IPS-18a (cell line): ENCODE data around the gene KLK12.

Experiments
- H3K27ac ChIP-seq: one replicate; pipeline ENCODE4 v1.5.1; 2013; ENCODE audit warnings: low read length
- H3K27me3 ChIP-seq: one replicate; pipeline ENCODE4 v1.6.1; 2013; ENCODE audit warnings: mild to moderate bottlenecking, low read length; ENCODE audit not compliant: control insufficient read depth, insufficient read depth
- H3K36me3 ChIP-seq: one replicate; pipeline ENCODE4 v1.6.1; 2013; ENCODE audit warnings: low read depth, low read length; ENCODE audit not compliant: control insufficient read depth
- H3K4me1 ChIP-seq: one replicate; pipeline ENCODE4 v1.6.1; 2013; ENCODE audit warnings: low read depth, low read length; ENCODE audit not compliant: control insufficient read depth
- H3K4me3 ChIP-seq: one replicate; pipeline ENCODE4 v1.5.1; 2013; ENCODE audit warnings: low read length
- H3K9ac ChIP-seq: one replicate; pipeline ENCODE4 v1.6.1; 2013; ENCODE audit warnings: mild to moderate bottlenecking, low read length, moderate library complexity
- H3K9me3 ChIP-seq: one replicate; pipeline ENCODE4 v1.6.1; 2013; ENCODE audit warnings: low read depth, low read length; ENCODE audit not compliant: control insufficient read depth

The KLK12 gene

DNA sequence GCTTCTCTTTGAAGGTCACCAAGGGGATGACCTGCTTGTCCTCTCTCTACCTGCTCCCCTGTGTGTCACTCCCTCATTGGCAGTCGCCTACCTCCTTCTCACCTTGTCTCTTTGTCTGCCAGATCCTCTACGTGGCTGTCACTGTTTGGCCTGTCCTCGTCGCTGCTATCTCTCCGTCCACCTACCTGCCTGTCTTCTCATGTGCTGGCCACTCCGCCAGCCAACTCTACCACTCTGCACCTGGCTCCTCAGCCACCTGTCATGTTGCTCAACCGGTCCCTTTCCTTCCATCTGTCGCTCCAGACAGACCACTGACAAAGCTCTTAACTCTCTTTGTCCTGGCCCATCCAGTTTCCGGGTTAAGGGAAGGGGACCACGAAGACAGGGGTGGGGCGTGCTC, at the start of gene KLK12:
KLK12 (minus strand) TSS at position 299 of the 400 bp plus-strand sequence. CDS start 381 bp downstream, outside the sequence.
- Histone ChIP-seq H3K4me3 (no peak within 1 kb of the TSS), H3K36me3 (no peaks in the 10 kb centered on the region), H3K27ac (no peak within 1 kb of the TSS)

GRCh38 chr19:51084505-51084904, 49.7 kb upstream of the KLK12 start:
- H3K4me1 ChIP-seq: no peaks in the 10 kb centered on the region

More for the DNA sequence above, at the start of gene KLK12:
- Histone ChIP-seq H3K9ac (no peak within 1 kb of the TSS), H3K27me3 (no peaks in the 10 kb centered on the region), H3K4me1 (no peaks in the 10 kb centered on the region), H3K9me3 (no peaks in the 10 kb centered on the region)

GRCh38 chr19:51083783-51084182, 49.0 kb upstream of the KLK12 start:
- Histone ChIP-seq H3K4me1 (no peaks in the 10 kb centered on the region), H3K4me3 (no peak overlapping the region), H3K9ac (no peak overlapping the region), H3K27me3 (no peaks in the 10 kb centered on the region), H3K36me3 (no peaks in the 10 kb centered on the region), H3K27ac (no peak overlapping the region), H3K9me3 (no peaks in the 10 kb centered on the region)

More at GRCh38 chr19:51084505-51084904, 49.7 kb upstream of the KLK12 start:
- Histone ChIP-seq H3K27me3 (no peaks in the 10 kb centered on the region), H3K9me3 (no peaks in the 10 kb centered on the region), H3K36me3 (no peaks in the 10 kb centered on the region), H3K27ac (no peak overlapping the region), H3K4me3 (no peak overlapping the region), H3K9ac (no peak overlapping the region)

DNA sequence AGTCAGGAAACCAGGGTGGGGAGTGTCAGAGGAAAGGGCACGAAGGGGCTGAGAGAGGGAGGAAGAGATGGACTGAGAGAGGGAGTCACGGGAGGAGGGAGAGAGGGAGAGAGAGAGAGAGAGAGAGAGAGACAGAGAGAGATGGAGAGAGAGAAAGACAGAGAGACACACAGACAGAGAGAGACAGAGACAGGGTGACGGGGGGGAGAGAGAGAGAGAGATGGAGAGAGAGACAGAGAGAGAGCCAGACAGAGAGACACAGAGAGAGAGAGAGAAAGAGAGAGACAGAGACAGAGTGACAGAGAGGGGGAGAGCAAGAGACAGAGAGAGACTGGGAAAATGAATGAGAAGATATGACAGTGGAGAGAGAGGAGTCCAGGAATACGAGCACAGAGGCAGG, 48.4 kb upstream of the KLK12 start:
- Histone ChIP-seq H3K27ac (no peak overlapping the region), H3K27me3 (no peaks in the 10 kb centered on the region), H3K4me3 (no peak overlapping the region), H3K36me3 (no peaks in the 10 kb centered on the region), H3K9me3 (no peaks in the 10 kb centered on the region), H3K4me1 (no peaks in the 10 kb centered on the region), H3K9ac (no peak overlapping the region)

DNA sequence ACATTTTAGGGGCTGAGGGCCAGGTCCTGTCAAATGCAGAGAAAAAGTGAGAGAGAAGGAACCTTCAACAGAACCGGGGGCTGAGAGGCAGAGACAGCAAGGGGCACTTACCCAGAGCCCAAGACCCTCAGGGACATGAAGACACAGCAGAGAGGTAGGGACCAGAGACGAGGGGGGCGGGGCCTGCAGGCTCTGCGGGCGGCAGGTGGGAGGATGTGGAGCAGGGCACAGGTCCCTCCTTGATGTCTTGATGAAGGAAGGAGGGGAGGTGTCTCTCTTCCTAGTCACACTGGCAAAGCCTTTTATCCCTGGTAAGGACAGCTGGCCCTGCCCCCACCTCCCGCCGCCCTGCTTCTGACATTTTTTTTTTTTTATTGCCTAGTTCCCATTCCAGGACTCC, 47.8 kb upstream of the KLK12 start, which contains the start of gene KLK14:
KLK14 (minus strand) TSS at position 277 of the 400 bp plus-strand sequence; CDS start at position 4, 273 bp downstream.
- H3K9ac ChIP-seq: no peak within 1 kb of the TSS
- no peak within 1 kb of the TSS for H3K4me3 ChIP-seq
- no peaks in the 10 kb centered on the region for H3K27me3 ChIP-seq
- H3K36me3 ChIP-seq: no peaks in the 10 kb centered on the region
- H3K9me3 ChIP-seq: no peaks in the 10 kb centered on the region
- no peaks in the 10 kb centered on the region for H3K4me1 ChIP-seq
- no peak within 1 kb of the TSS for H3K27ac ChIP-seq

- peaks cover 4% of the 10 kb centered on the region for H3K4me1 ChIP-seq
- no peaks in the 10 kb centered on the region for H3K27me3 ChIP-seq
- no peak overlapping the region for H3K27ac ChIP-seq
- H3K4me3 ChIP-seq: no peak overlapping the region
- no peaks in the 10 kb centered on the region for H3K9me3 ChIP-seq
- no peak overlapping the region for H3K9ac ChIP-seq
- H3K36me3 ChIP-seq: no peaks in the 10 kb centered on the region
These were observed 46.7 kb upstream of the KLK12 start for GRCh38 chr19:51081476-51081875.

DNA sequence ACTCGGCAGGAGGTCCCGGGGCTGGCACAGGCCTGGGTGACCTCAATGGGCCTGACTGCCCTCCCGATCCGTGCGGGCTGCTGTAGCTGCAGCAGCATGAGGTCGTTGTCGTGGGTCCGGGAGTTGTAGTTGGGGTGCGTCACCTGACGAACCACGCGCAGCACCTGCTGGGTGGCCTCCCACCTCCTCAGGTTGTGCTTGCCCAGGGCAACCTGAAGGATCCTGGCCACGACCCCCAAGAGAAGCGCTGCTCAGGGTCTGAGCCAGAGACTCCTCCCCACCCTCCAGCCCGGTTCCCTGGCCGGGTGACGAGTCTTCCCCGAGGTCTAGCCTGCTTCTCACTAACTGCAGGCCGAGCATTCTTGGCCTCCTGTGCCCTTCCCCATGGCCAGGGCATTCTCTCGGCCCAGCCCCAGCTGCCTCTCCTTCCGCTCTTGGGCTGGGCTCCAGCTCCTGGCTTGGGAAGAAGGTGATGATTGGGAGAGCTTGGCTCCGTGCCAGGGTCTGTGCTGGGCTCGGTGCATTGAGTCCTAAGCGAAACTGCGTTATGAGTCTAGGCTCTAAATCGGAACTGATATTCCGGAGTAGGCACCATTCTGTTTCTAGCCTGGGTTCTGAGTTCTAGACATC, 44.8 kb upstream of the KLK12 start:
- H3K4me3 ChIP-seq: no peak overlapping the region
- H3K9ac ChIP-seq: no peak overlapping the region
- H3K4me1 ChIP-seq: peaks cover 9% of the 10 kb centered on the region
- H3K27me3 ChIP-seq: no peaks in the 10 kb centered on the region
- H3K27ac ChIP-seq: no peak overlapping the region
- no peaks in the 10 kb centered on the region for H3K36me3 ChIP-seq
- no peaks in the 10 kb centered on the region for H3K9me3 ChIP-seq

DNA sequence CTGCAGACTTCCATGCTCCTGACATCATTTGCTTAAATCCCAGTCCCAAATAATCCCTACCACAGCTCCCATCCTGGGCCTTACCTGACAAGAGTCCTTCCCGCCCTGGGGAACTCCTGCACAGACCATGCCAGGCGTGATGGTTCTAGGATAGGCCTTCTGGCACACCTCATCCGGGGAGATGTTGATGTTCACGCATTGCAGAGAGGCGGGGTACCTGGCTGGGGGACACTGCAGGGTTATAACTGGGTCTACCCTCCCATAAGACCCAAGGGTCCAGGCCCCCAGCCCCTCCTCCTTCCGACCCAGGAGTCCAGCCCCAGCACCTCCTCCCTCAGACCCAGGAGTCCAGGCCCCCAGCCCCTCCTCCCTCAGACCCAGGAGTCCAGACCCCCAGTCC, 43.9 kb upstream of the KLK12 start:
- Histone ChIP-seq H3K27me3 (no peaks in the 10 kb centered on the region), H3K9me3 (no peaks in the 10 kb centered on the region), H3K4me3 (no peak overlapping the region)

GRCh38 chr19:51078104-51078503, 43.3 kb upstream of the KLK12 start:
- H3K9me3 ChIP-seq: no peaks in the 10 kb centered on the region
- H3K27me3 ChIP-seq: no peaks in the 10 kb centered on the region
- H3K4me3 ChIP-seq: no peak overlapping the region
- H3K27ac ChIP-seq: no peak overlapping the region
- peaks cover 9% of the 10 kb centered on the region for H3K4me1 ChIP-seq
- no peaks in the 10 kb centered on the region for H3K36me3 ChIP-seq
- no peak overlapping the region for H3K9ac ChIP-seq

More for the DNA sequence above, 43.9 kb upstream of the KLK12 start:
- H3K36me3 ChIP-seq: no peaks in the 10 kb centered on the region
- no peak overlapping the region for H3K27ac ChIP-seq
- no peak overlapping the region for H3K9ac ChIP-seq
- peaks cover 9% of the 10 kb centered on the region for H3K4me1 ChIP-seq

DNA sequence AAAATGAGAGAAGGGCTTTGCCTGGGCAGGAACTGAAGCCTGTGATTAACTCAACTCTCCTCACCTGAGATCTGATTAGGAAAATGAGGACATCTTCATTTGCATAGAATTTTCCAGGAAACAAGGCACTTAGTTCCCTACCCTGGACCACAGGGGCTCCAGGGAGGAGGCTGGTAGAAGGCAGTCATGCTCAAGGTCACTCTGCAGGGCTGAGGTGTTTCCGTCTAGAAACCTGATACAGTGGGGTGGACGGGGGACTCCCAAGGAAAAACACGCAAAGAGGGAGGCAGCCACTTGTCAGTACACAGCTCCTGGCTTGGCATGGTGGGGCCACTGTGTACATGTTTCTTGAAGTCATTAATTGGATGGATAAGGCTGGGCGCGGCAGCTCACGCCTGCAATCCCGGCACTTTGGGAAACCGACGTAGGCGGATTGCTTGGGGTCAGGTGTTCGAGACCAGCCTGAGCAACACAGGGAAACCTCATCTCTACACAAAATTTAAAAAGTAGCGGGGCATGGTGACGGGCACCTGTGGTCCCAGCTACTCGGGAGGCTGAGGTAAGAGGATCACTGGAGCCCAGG, 41.9 kb upstream of the KLK12 start:
- H3K27me3 ChIP-seq: no peaks in the 10 kb centered on the region
- H3K4me3 ChIP-seq: no peak overlapping the region
- no peaks in the 10 kb centered on the region for H3K36me3 ChIP-seq
- H3K27ac ChIP-seq: no peak overlapping the region
- no peaks in the 10 kb centered on the region for H3K9me3 ChIP-seq
- no peak overlapping the region for H3K9ac ChIP-seq
- H3K4me1 ChIP-seq: peaks cover 9% of the 10 kb centered on the region

GRCh38 chr19:51075998-51076397, 41.2 kb upstream of the KLK12 start:
- H3K27ac ChIP-seq: no peak overlapping the region
- H3K27me3 ChIP-seq: no peaks in the 10 kb centered on the region
- H3K9ac ChIP-seq: no peak overlapping the region
- no peak overlapping the region for H3K4me3 ChIP-seq
- H3K9me3 ChIP-seq: no peaks in the 10 kb centered on the region
- no peaks in the 10 kb centered on the region for H3K36me3 ChIP-seq
- peaks cover 9% of the 10 kb centered on the region for H3K4me1 ChIP-seq

DNA sequence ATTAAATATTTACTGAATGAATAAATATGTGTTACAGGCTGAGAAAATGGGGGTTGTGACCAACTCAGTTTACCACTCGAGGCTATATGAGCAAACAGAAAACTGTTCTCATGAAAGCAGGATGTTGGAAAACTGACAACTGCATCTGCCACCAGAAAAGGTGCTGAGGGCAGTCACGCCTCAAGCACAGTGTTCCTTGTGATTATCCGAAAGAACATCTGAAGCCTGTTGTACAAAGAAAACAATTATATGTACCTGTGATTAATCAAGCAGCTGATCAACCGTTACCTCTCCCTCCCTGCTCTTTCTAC, 36.2 kb upstream of the KLK12 start:
- H3K4me1 ChIP-seq: peaks cover under 1% of the 10 kb centered on the region
- no peak overlapping the region for H3K9ac ChIP-seq
- no peaks in the 10 kb centered on the region for H3K36me3 ChIP-seq
- no peak overlapping the region for H3K4me3 ChIP-seq
- no peaks in the 10 kb centered on the region for H3K9me3 ChIP-seq
- no peak overlapping the region for H3K27ac ChIP-seq
- peaks cover 3% of the 10 kb centered on the region for H3K27me3 ChIP-seq
